Testis (tissue), 2 donors: ENCODE results near the gene DNAJC3.

Source experiments
- POLR2A ChIP-seq: fragments of 450-650 bp; IDR thresholded peaks from one replicate; pipeline ENCODE4 v1.6.1; 2017; ENCODE audit warnings: antibody characterized with exemption, mild to moderate bottlenecking, moderate library complexity
- TF ChIP-seq, protein P1 (sequence below), 3 experiments: fragments of 450-650 bp in 2 of 3; fragments of 200-600 bp in 1 of 3; sonication (generic) in 1 of 3; IDR thresholded peaks; one replicate each; pipeline ENCODE4 v1.5.1; 2016 to 2019; ENCODE audit warnings: antibody characterized with exemption in 3 of 3, mild to moderate bottlenecking in 2 of 3, moderate library complexity in 1 of 3

DNA sequence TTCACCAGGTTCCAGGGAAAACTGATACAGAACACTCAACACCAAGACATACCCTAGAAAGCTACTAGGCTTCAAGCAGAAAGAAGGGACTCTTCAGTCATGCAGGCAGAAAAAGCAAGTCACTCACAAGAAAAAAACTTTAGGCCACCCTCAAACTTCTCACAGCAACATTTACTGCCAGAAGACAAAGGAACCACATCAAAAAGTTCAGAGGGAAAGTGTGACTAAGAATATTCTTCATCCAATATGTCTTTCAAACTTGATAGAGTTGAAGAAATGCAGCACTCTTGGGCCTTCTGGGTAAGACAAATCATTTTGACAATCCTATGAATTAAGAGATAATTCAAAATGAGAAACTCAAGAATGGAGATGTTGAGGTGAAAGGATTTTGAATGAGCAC is 40.1 kb upstream of the DNAJC3 start:
- TF ChIP-seq, protein P1, sequence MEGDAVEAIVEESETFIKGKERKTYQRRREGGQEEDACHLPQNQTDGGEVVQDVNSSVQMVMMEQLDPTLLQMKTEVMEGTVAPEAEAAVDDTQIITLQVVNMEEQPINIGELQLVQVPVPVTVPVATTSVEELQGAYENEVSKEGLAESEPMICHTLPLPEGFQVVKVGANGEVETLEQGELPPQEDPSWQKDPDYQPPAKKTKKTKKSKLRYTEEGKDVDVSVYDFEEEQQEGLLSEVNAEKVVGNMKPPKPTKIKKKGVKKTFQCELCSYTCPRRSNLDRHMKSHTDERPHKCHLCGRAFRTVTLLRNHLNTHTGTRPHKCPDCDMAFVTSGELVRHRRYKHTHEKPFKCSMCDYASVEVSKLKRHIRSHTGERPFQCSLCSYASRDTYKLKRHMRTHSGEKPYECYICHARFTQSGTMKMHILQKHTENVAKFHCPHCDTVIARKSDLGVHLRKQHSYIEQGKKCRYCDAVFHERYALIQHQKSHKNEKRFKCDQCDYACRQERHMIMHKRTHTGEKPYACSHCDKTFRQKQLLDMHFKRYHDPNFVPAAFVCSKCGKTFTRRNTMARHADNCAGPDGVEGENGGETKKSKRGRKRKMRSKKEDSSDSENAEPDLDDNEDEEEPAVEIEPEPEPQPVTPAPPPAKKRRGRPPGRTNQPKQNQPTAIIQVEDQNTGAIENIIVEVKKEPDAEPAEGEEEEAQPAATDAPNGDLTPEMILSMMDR (IDR thresholded peaks at IDR 0.05), result no peak
- TF ChIP-seq POLR2A, result no peak
